Liver (tissue), 9 donors: ENCODE results near the gene PSMD11. TPM values are rescaled to one million over a fixed set of nuclear protein-coding genes. Genes with fewer than 3 reads are reported as not detected.
"Not testable (repeated sequence)": the region's sequence is repeated elsewhere in the genome, so short reads cannot be mapped to it uniquely, and the experiment has no call there.

Experiments used
- DNase-seq: peaks from one replicate; pipeline ENCODE4 v3.0.0-alpha.2; 2017; ENCODE audit warnings: low spot score
- H3K27ac ChIP-seq, 2 donors: one replicate each; pipeline ENCODE4 v1.7.0; 2013; ENCODE audit warnings: inconsistent platforms in 2 of 2, low read length in 2 of 2, control low read depth in 1 of 2, low read depth in 1 of 2, mild to moderate bottlenecking in 1 of 2
- H3K27me3 ChIP-seq, 4 donors: one replicate each; pipeline versions ENCODE4 v1.6.1 to v1.7.0; 2013; ENCODE audit warnings: low read length in 3 of 4, inconsistent platforms in 1 of 4, mild to moderate bottlenecking in 1 of 4, moderate library complexity in 1 of 4; ENCODE audit not compliant: control insufficient read depth in 4 of 4, insufficient read depth in 4 of 4
- H3K36me3 ChIP-seq, 4 donors: one replicate each; pipeline versions ENCODE4 v1.6.1 to v1.7.0; 2013; ENCODE audit warnings: low read length in 3 of 4, mild to moderate bottlenecking in 3 of 4, low read depth in 1 of 4, moderate library complexity in 1 of 4; ENCODE audit not compliant: control insufficient read depth in 4 of 4, insufficient read depth in 3 of 4
- H3K4me1 ChIP-seq, 4 donors: one replicate each; pipeline versions ENCODE4 v1.6.1 to v1.7.0; 2013; ENCODE audit warnings: low read length in 3 of 4, mild to moderate bottlenecking in 3 of 4, moderate library complexity in 1 of 4; ENCODE audit not compliant: control insufficient read depth in 4 of 4, insufficient read depth in 4 of 4
- H3K4me3 ChIP-seq, 3 donors: one replicate each; pipeline versions ENCODE4 v1.6.1 to v1.7.0; 2013; ENCODE audit warnings: low read length in 3 of 3, control low read depth in 1 of 3, low read depth in 1 of 3, mild to moderate bottlenecking in 1 of 3
- H3K9ac ChIP-seq, 2 donors: one replicate each; pipeline ENCODE4 v1.7.0; 2013; ENCODE audit warnings: low read length in 2 of 2, mild to moderate bottlenecking in 2 of 2, moderate library complexity in 2 of 2, control low read depth in 1 of 2, low read depth in 1 of 2
- H3K9me3 ChIP-seq, 4 donors: one replicate each; pipeline versions ENCODE4 v1.6.1 to v1.7.0; 2013; ENCODE audit warnings: low read length in 3 of 4; ENCODE audit not compliant: control insufficient read depth in 4 of 4
- ATF3 ChIP-seq: IDR thresholded peaks from 2 replicates; pipeline ENCODE4 v1.6.1; 2016; ENCODE audit warnings: antibody characterized with exemption
- CTCF ChIP-seq: fragments of 150-350 bp; IDR thresholded peaks from 2 replicates; pipeline ENCODE4 v1.5.1; 2017; ENCODE audit warnings: improper control_type of control experiment, low read depth, low read length; ENCODE audit not compliant: missing input control
- EGR1 ChIP-seq, 2 donors: IDR thresholded peaks; 2 replicates each; pipeline ENCODE4 v1.6.1; 2016 to 2018; ENCODE audit warnings: antibody characterized with exemption in 2 of 2, low read depth in 2 of 2
- FOXA1 ChIP-seq: IDR thresholded peaks from 2 replicates; pipeline ENCODE4 v1.6.1; 2016; ENCODE audit warnings: antibody characterized with exemption
- FOXA2 ChIP-seq: IDR thresholded peaks from 2 replicates; pipeline ENCODE4 v1.6.1; 2016; ENCODE audit warnings: antibody characterized with exemption
- GABPA ChIP-seq, 2 donors: IDR thresholded peaks in 1 of 2; conservative IDR thresholded peaks in 1 of 2; 2 replicates each; pipeline ENCODE4 v1.6.1; 2016; ENCODE audit warnings: antibody characterized with exemption in 2 of 2, mild to moderate bottlenecking in 1 of 2, moderate library complexity in 1 of 2
- HNF4A ChIP-seq, 2 donors: conservative IDR thresholded peaks; 2 replicates each; pipeline ENCODE4 v1.6.1; 2016; ENCODE audit warnings: antibody characterized with exemption in 2 of 2, mild to moderate bottlenecking in 2 of 2
- HNF4G ChIP-seq: IDR thresholded peaks from 2 replicates; pipeline ENCODE4 v1.6.1; 2016; ENCODE audit warnings: antibody characterized with exemption
- JUND ChIP-seq, 2 donors: IDR thresholded peaks; 2 replicates each; pipeline ENCODE4 v1.6.1; 2016; ENCODE audit warnings: antibody characterized with exemption in 2 of 2
- MAX ChIP-seq: IDR thresholded peaks from 2 replicates; pipeline ENCODE4 v1.6.1; 2016; ENCODE audit warnings: antibody characterized with exemption
- NR2F2 ChIP-seq: IDR thresholded peaks from 2 replicates; pipeline ENCODE4 v1.6.1; 2016; ENCODE audit warnings: antibody characterized with exemption
- RAD21 ChIP-seq, 2 donors: IDR thresholded peaks; 2 replicates each; pipeline ENCODE4 v1.6.1; 2016; ENCODE audit warnings: antibody characterized with exemption in 2 of 2, mild to moderate bottlenecking in 2 of 2
- REST ChIP-seq: IDR thresholded peaks from 2 replicates; pipeline ENCODE4 v1.6.1; 2016; ENCODE audit warnings: antibody characterized with exemption, mild to moderate bottlenecking
- RXRA ChIP-seq, 2 donors: IDR thresholded peaks; 2 replicates each; pipeline ENCODE4 v1.6.1; 2017 to 2018; ENCODE audit warnings: antibody characterized with exemption in 2 of 2, mild to moderate bottlenecking in 1 of 2
- SP1 ChIP-seq: IDR thresholded peaks from 2 replicates; pipeline ENCODE4 v1.6.1; 2018; ENCODE audit warnings: antibody characterized with exemption, mild to moderate bottlenecking
- TAF1 ChIP-seq: conservative IDR thresholded peaks from 2 replicates; pipeline ENCODE4 v1.6.1; 2016; ENCODE audit warnings: antibody characterized with exemption, mild to moderate bottlenecking
- YY1 ChIP-seq: IDR thresholded peaks from 2 replicates; pipeline ENCODE4 v1.6.1; 2016; ENCODE audit warnings: antibody characterized with exemption, mild to moderate bottlenecking
- ZBTB33 ChIP-seq: IDR thresholded peaks from 2 replicates; pipeline ENCODE4 v1.6.1; 2016; ENCODE audit warnings: antibody characterized with exemption
- WGBS: extraction: QIAGEN DNeasy Blood & Tissue Kit; methylation state at CpG from one replicate; pipeline ENCODE4 v1.1.7; 2013; 5-methylcytosine and 5-hydroxymethylcytosine counted together
- polyA plus RNA-seq, 2 donors: library from polyadenylated mRNA; stranded (reverse) in 1 of 2; unstranded in 1 of 2; fragments of 200-250 nt in 1 of 2; fragments of >200 nt in 1 of 2; fragmentation: Nextera tagmentation in 1 of 2; extraction: Ambion mirVana in 1 of 2; gene quantifications; one replicate each; pipeline versions ENCODE4 v1.2.1 to v1.2.3, GENCODE V29; 2013 to 2015
- total RNA-seq, 2 donors: library from RNA; depleted of rRNA; stranded (reverse); fragments of >200 nt; gene quantifications; one replicate each; pipeline ENCODE4 v1.2.3, GENCODE V29; 2014
- donor health status: healthy.
- donor health status: healthy.
- donor health status: healthy.
- donor health status: healthy.
- donor health status: healthy.

The PSMD11 gene
- total and polyA plus RNA-seq, 4 donors: 42.1 to 97.4 (median 68.2) TPM

GRCh38 chr17:32398946-32399345, 45.4 kb upstream of the PSMD11 start:
- no peak overlapping the region for H3K27ac ChIP-seq
- H3K9me3 ChIP-seq: no peaks in the 10 kb centered on the region
- DNase-seq: no peak
- H3K4me1 ChIP-seq: no peaks in the 10 kb centered on the region
- TF ChIP-seq REST (no peak), TAF1 (no peak), GABPA (IDR thresholded peaks at IDR 0.05 in 1 of 2, conservative IDR thresholded peaks at IDR 0.05 in 1 of 2) (no peak), ZBTB33 (no peak), RAD21 (IDR thresholded peaks at IDR 0.05) (no peak), FOXA2 (no peak), RXRA (IDR thresholded peaks at IDR 0.05) (no peak), JUND (IDR thresholded peaks at IDR 0.05) (no peak), MAX (no peak), CTCF (no peak), FOXA1 (no peak), YY1 (no peak), NR2F2 (no peak), EGR1 (IDR thresholded peaks at IDR 0.05; ENCODE audit: low read depth in 2 of 2) (no peak), SP1 (no peak), ATF3 (no peak), HNF4A (conservative IDR thresholded peaks at IDR 0.05) (no peak), HNF4G (no peak)
- no peaks in the 10 kb centered on the region for H3K27me3 ChIP-seq
- no peak overlapping the region for H3K4me3 ChIP-seq
- no peak overlapping the region for H3K9ac ChIP-seq
- H3K36me3 ChIP-seq: no peaks in the 10 kb centered on the region

GRCh38 chr17:32410085-32410484, 34.2 kb upstream of the PSMD11 start:
- WGBS: 98% methylated on average over 3 of the region's 3 CpGs

More at GRCh38 chr17:32410085-32410484, 34.2 kb upstream of the PSMD11 start:
- H3K9me3 ChIP-seq, H3K27ac ChIP-seq, H3K9ac ChIP-seq, H3K4me1 ChIP-seq, H3K4me3 ChIP-seq, H3K36me3 ChIP-seq, H3K27me3 ChIP-seq, DNase-seq: not testable (repeated sequence)
